GM23338 (cell line): ENCODE data around the gene NUB1. TPM values are rescaled to one million over a fixed set of nuclear protein-coding genes. Genes with fewer than 3 reads are reported as not detected.

Source experiments
- ATAC-seq: fragments of 200-7000 bp; cut with Tn5 transposase; 3 replicates; pipeline ENCODE4 v1.9.1; 2020
- DNase-seq: peaks from one replicate; pipeline ENCODE4 v3.0.0-alpha.2; 2015; ENCODE audit warnings: low spot score
- H2AFZ ChIP-seq: fragments of 200-600 bp; sonication (generic); 2 replicates; pipeline ENCODE4 v1.8.0; 2016; ENCODE audit warnings: antibody characterized with exemption, mild to moderate bottlenecking, moderate library complexity
- H3F3A ChIP-seq: fragments of 200-600 bp; sonication (generic); replicated peaks from 2 replicates; pipeline ENCODE4 v1.8.0; 2017; ENCODE audit warnings: antibody characterized with exemption, mixed run types, low read depth
- H3K27ac ChIP-seq: fragments of 200-600 bp; sonication (generic); 2 replicates; pipeline ENCODE4 v1.6.1; 2016; ENCODE audit warnings: low read depth
- H3K27me3 ChIP-seq: fragments of 200-600 bp; sonication (generic); 2 replicates; pipeline ENCODE4 v1.8.0; 2016; ENCODE audit warnings: mild to moderate bottlenecking, mixed run types, moderate library complexity; ENCODE audit not compliant: insufficient read depth
- H3K36me3 ChIP-seq: fragments of 200-600 bp; sonication (generic); 2 replicates; pipeline ENCODE4 v1.8.0; 2016; ENCODE audit warnings: mild to moderate bottlenecking; ENCODE audit not compliant: insufficient read depth
- H3K4me1 ChIP-seq: fragments of 200-600 bp; sonication (generic); 2 replicates; pipeline ENCODE4 v1.8.0; 2016; ENCODE audit warnings: mild to moderate bottlenecking, moderate library complexity; ENCODE audit not compliant: insufficient read depth
- H3K4me2 ChIP-seq: fragments of 200-600 bp; sonication (generic); 2 replicates; pipeline ENCODE4 v1.7.1; 2017; ENCODE audit warnings: mixed run types
- H3K4me3 ChIP-seq: fragments of 200-600 bp; sonication (generic); 2 replicates; pipeline ENCODE4 v1.6.1; 2016; ENCODE audit warnings: mixed run types
- H3K79me2 ChIP-seq: fragments of 200-600 bp; sonication (generic); replicated peaks from 2 replicates; pipeline ENCODE4 v1.8.0; 2017; ENCODE audit warnings: mild to moderate bottlenecking; ENCODE audit not compliant: insufficient read depth
- H3K9me2 ChIP-seq: fragments of 200-600 bp; sonication (generic); 2 replicates; pipeline ENCODE4 v1.8.0; 2017; ENCODE audit not compliant: insufficient read depth
- H4K20me1 ChIP-seq: fragments of 200-600 bp; sonication (generic); replicated peaks from 2 replicates; pipeline ENCODE4 v1.8.0; 2017; ENCODE audit warnings: mild to moderate bottlenecking; ENCODE audit not compliant: insufficient read depth
- H3K27ac Mint-ChIP-seq: 2 replicates; pipeline ENCODE4 v1.8.0; 2020; ENCODE audit warnings: inconsistent platforms, mild to moderate bottlenecking, moderate library complexity, mixed read lengths
- H3K27me3 Mint-ChIP-seq: 3 replicates; pipeline ENCODE4 v1.8.0; 2022; ENCODE audit warnings: low read depth, mild to moderate bottlenecking, moderate library complexity, mixed read lengths, inconsistent platforms; ENCODE audit not compliant: insufficient read depth, poor library complexity
- H3K36me3 Mint-ChIP-seq: 3 replicates; pipeline ENCODE4 v1.8.0; 2021; ENCODE audit warnings: low read depth, mild to moderate bottlenecking, inconsistent platforms, moderate library complexity, mixed read lengths
- H3K4me1 Mint-ChIP-seq: 3 replicates; pipeline ENCODE4 v1.8.0; 2020; ENCODE audit warnings: mild to moderate bottlenecking, inconsistent platforms, mixed read lengths
- H3K4me3 Mint-ChIP-seq: 3 replicates; pipeline ENCODE4 v1.8.0; 2021; ENCODE audit warnings: moderate library complexity, mild to moderate bottlenecking, inconsistent platforms, mixed read lengths
- H3K9me3 Mint-ChIP-seq: 3 replicates; pipeline ENCODE4 v1.8.0; 2020; ENCODE audit warnings: moderate library complexity, mild to moderate bottlenecking, inconsistent platforms, mixed read lengths
- CREB1 ChIP-seq: fragments of 250-450 bp; sonication (Bioruptor Pico); IDR thresholded peaks from 2 replicates; pipeline ENCODE4 v1.5.0; 2020; ENCODE audit warnings: low read depth, mild to moderate bottlenecking, moderate library complexity
- CTCF ChIP-seq, 2 experiments: fragments of 200-600 bp in 1 of 2; sonication (generic) in 1 of 2; conservative IDR thresholded peaks; 2 replicates each; pipeline versions ENCODE4 v1.5.1 to v1.6.1; 2016 to 2017; ENCODE audit warnings: antibody characterized with exemption in 2 of 2, low read depth in 2 of 2, mild to moderate bottlenecking in 2 of 2, moderate library complexity in 1 of 2
- EZH2phosphoT487 ChIP-seq: fragments of 200-600 bp; sonication (generic); IDR thresholded peaks from one replicate; pipeline ENCODE4 v1.8.1; 2018; ENCODE audit warnings: antibody characterized with exemption; ENCODE audit not compliant: unreplicated experiment
- JUNB ChIP-seq: IDR thresholded peaks from one replicate; pipeline ENCODE4 v1.6.1; 2016; ENCODE audit warnings: antibody characterized with exemption; ENCODE audit not compliant: unreplicated experiment
- NANOG ChIP-seq: IDR thresholded peaks from 2 replicates; pipeline ENCODE4 v1.6.1; 2016; ENCODE audit warnings: antibody characterized with exemption, borderline replicate concordance
- POLR2AphosphoS5 ChIP-seq: IDR thresholded peaks from 2 replicates; pipeline ENCODE4 v1.6.1; 2016; ENCODE audit warnings: antibody characterized with exemption, low read depth
- REST ChIP-seq: IDR thresholded peaks from one replicate; pipeline ENCODE4 v1.6.1; 2018; ENCODE audit warnings: antibody characterized with exemption; ENCODE audit not compliant: unreplicated experiment
- polyA plus RNA-seq: library from polyadenylated mRNA; unstranded; fragments of >200 nt; fragmentation: Nextera tagmentation; extraction: Ambion mirVana; gene quantifications from 2 replicates; pipeline ENCODE4 v1.2.1, GENCODE V29; 2016
- total RNA-seq: library from RNA; depleted of rRNA; stranded (reverse); fragments of >200 nt; shearing (Covaris generic); gene quantifications from 2 replicates; pipeline ENCODE4 v1.2.3, GENCODE V29; 2014

Gene NUB1
- total and polyA plus RNA-seq, 2 experiments from 2014 or later = 31.8 to 42.3 TPM

GRCh38 chr7:151311294-151311864 lies 30.2 kb upstream of the NUB1 start:
- no peaks in the 10 kb centered on the region for H3F3A ChIP-seq
- Mint-ChIP-seq H3K27ac (no peak overlapping the region), H3K36me3 (peaks cover 2% of the 10 kb centered on the region; the same call in 1 of the 3 replicates), H3K4me1 (no peaks in the 10 kb centered on the region), H3K9me3 (peaks cover 14% of the 10 kb centered on the region), H3K27me3 (peaks cover 7% of the 10 kb centered on the region), H3K4me3 (no peak overlapping the region)
- no peaks in the 10 kb centered on the region for H3K4me1 ChIP-seq
- H3K4me3 ChIP-seq = no peak overlapping the region
- H3K4me2 ChIP-seq = no peak overlapping the region
- no peak overlapping the region for H2AFZ ChIP-seq
- H3K36me3 ChIP-seq = no peaks in the 10 kb centered on the region
- H3K79me2 ChIP-seq = no peaks in the 10 kb centered on the region
- TF ChIP-seq POLR2AphosphoS5 (no peak), CTCF (conservative IDR thresholded peaks at IDR 0.05; ENCODE audit: low read depth in 2 of 2) (peak; percentile 57 to 70)
- ATAC-seq (peak; percentile 37; the same call in 2 of the 3 replicates), DNase-seq (peak; percentile 84)
- no peaks in the 10 kb centered on the region for H3K9me2 ChIP-seq
- no peak overlapping the region for H3K27ac ChIP-seq
- H3K27me3 ChIP-seq = no peaks in the 10 kb centered on the region
- H4K20me1 ChIP-seq = no peaks in the 10 kb centered on the region

GRCh38 chr7:151312356-151312755 lies 29.3 kb upstream of the NUB1 start:
- Histone ChIP-seq H3K4me2 (no peak overlapping the region), H3K9me2 (no peaks in the 10 kb centered on the region), H4K20me1 (no peaks in the 10 kb centered on the region), H3K27me3 (no peaks in the 10 kb centered on the region), H3K79me2 (no peaks in the 10 kb centered on the region), H3K4me1 (no peaks in the 10 kb centered on the region), H2AFZ (no peak overlapping the region), H3F3A (no peaks in the 10 kb centered on the region), H3K27ac (no peak overlapping the region), H3K36me3 (no peaks in the 10 kb centered on the region), H3K4me3 (no peak overlapping the region)
- no peaks in the 10 kb centered on the region for H3K4me1 Mint-ChIP-seq
- no peak overlapping the region for H3K4me3 Mint-ChIP-seq
- no peak for TF ChIP-seq NANOG
- DNase-seq = no peak
- peaks cover 2% of the 10 kb centered on the region for H3K27me3 Mint-ChIP-seq
- H3K36me3 Mint-ChIP-seq = peaks cover 2% of the 10 kb centered on the region; the same call in 1 of the 3 replicates
- ATAC-seq = no peak
- no peak overlapping the region for H3K27ac Mint-ChIP-seq
- peaks cover 14% of the 10 kb centered on the region for H3K9me3 Mint-ChIP-seq

GRCh38 chr7:151312831-151313809 lies 28.5 kb upstream of the NUB1 start:
- H2AFZ ChIP-seq = no peak overlapping the region
- H3K9me2 ChIP-seq = no peaks in the 10 kb centered on the region
- no peak overlapping the region for H3K27ac ChIP-seq
- H3K79me2 ChIP-seq = no peaks in the 10 kb centered on the region
- Mint-ChIP-seq H3K27ac (no peak overlapping the region), H3K4me3 (no peak overlapping the region), H3K9me3 (peaks cover 14% of the 10 kb centered on the region), H3K4me1 (no peaks in the 10 kb centered on the region), H3K27me3 (no peaks in the 10 kb centered on the region), H3K36me3 (peaks cover 2% of the 10 kb centered on the region; the same call in 1 of the 3 replicates)
- no peaks in the 10 kb centered on the region for H3K36me3 ChIP-seq
- H3K4me3 ChIP-seq = no peak overlapping the region
- ATAC-seq (no peak), DNase-seq (no peak)
- no peaks in the 10 kb centered on the region for H3F3A ChIP-seq
- no peak overlapping the region for H3K4me2 ChIP-seq
- no peaks in the 10 kb centered on the region for H3K4me1 ChIP-seq
- no peaks in the 10 kb centered on the region for H4K20me1 ChIP-seq
- H3K27me3 ChIP-seq = no peaks in the 10 kb centered on the region
- TF ChIP-seq NANOG = no peak
- TF ChIP-seq REST = no peak
- TF ChIP-seq CREB1 (CRISPR knock-in tag) = no peak
- TF ChIP-seq JUNB = no peak
- TF ChIP-seq POLR2AphosphoS5 = no peak
- TF ChIP-seq EZH2phosphoT487 = no peak
